Measurements from ENCODE around the gene PLA2G4C.

GRCh38 chr19:48111280-48111679 is 663 bp upstream of the PLA2G4C start:
- TF ChIP-seq CTCF (IDR thresholded peaks at IDR 0.05) (no peak), EP300 (IDR thresholded peaks at IDR 0.05) (no peak)
